GM12878 (cell line): ENCODE measurements around the gene LAYN. TPM values are rescaled to one million over a fixed set of nuclear protein-coding genes. Genes with fewer than 3 reads are reported as not detected.

ENCODE experiments used
- ATAC-seq: fragments of 200-7000 bp; cut with Tn5 transposase; 3 replicates; pipeline ENCODE4 v1.9.1; 2020; ENCODE audit warnings: mild to moderate bottlenecking, moderate library complexity
- BruUV-seq: library from RNA; stranded (reverse); fragments of 400-500 nt; replicated peaks from 2 replicates; lab custom pipeline; 2021; lab: Mats Ljungman, UMichigan
- CTCF ChIA-PET: fragments of 300-600 bp; sonication (Branson Sonifier 250); formaldehyde crosslinking; extraction: SDS; loops from one replicate; lab custom pipeline; 2021; ENCODE audit warnings: inconsistent platforms; lab: Yijun Ruan, JAX
- POLR2A ChIA-PET: fragments of 350-600 bp; formaldehyde crosslinking; extraction: SDS; loops from one replicate; lab custom pipeline; 2021; ENCODE audit warnings: inconsistent platforms; lab: Charles Lee
- RAD21 ChIA-PET: fragments of 300-600 bp; sonication (Branson Sonifier 250); formaldehyde crosslinking; loops from one replicate; lab custom pipeline; 2023; ENCODE audit warnings: antibody characterized with exemption; ENCODE audit not compliant: unreplicated experiment; lab: Charles Lee
- SMC1A ChIA-PET: fragments of 300-600 bp; sonication (Branson Sonifier 250); formaldehyde crosslinking; loops from one replicate; lab custom pipeline; 2023; ENCODE audit not compliant: unreplicated experiment, uncharacterized antibody; lab: Charles Lee
- DNase-seq: peaks from one replicate; pipeline ENCODE4 v3.0.0-alpha.2; 2011; ENCODE audit warnings: low read depth, low spot score
- FAIRE-seq: peaks from 3 replicates; lab custom pipeline; 2011; peaks lifted over from hg19 to GRCh38; lab: Jason Lieb, UNC
- H2AFZ ChIP-seq: 2 replicates; pipeline ENCODE4 v1.6.0; 2011; ENCODE audit warnings: low read depth, low read length, control low read depth; ENCODE audit not compliant: control insufficient read depth
- H3K27ac ChIP-seq: 2 replicates; pipeline ENCODE4 v1.5.1; 2011; ENCODE audit warnings: control low read depth; ENCODE audit not compliant: control insufficient read depth, insufficient read depth
- H3K27me3 ChIP-seq, 2 experiments: replicated peaks in 1 of 2; 2 replicates each; pipeline versions ENCODE4 v1.6.0 to v1.6.1; 2011; ENCODE audit warnings: low read length in 1 of 2; ENCODE audit not compliant: control insufficient read depth in 2 of 2, insufficient read depth in 2 of 2
- H3K36me3 ChIP-seq, 2 experiments: 2 replicates each; pipeline ENCODE4 v1.5.1; 2011; ENCODE audit warnings: low read length in 1 of 2; ENCODE audit not compliant: control insufficient read depth in 2 of 2, insufficient read depth in 2 of 2
- H3K4me1 ChIP-seq: 2 replicates; pipeline ENCODE4 v1.6.1; 2011; ENCODE audit warnings: mild to moderate bottlenecking, low read length, moderate library complexity, mixed read lengths; ENCODE audit not compliant: control insufficient read depth, insufficient read depth
- H3K4me2 ChIP-seq: 2 replicates; pipeline ENCODE4 v1.6.0; 2011; ENCODE audit warnings: control low read depth; ENCODE audit not compliant: control insufficient read depth, insufficient read depth
- H3K4me3 ChIP-seq: fragments of 200-600 bp; sonication (generic); 2 replicates; pipeline ENCODE4 v1.5.1; 2016
- H3K79me2 ChIP-seq: 2 replicates; pipeline ENCODE4 v1.6.0; 2011; ENCODE audit warnings: low read length; ENCODE audit not compliant: control insufficient read depth, insufficient read depth
- H3K9ac ChIP-seq: 2 replicates; pipeline ENCODE4 v1.8.0; 2011; ENCODE audit warnings: low read length, control low read depth, mixed read lengths; ENCODE audit not compliant: control insufficient read depth, insufficient read depth
- H3K9me3 ChIP-seq: replicated peaks from 3 replicates; pipeline ENCODE4 v1.5.1; 2011; ENCODE audit warnings: mild to moderate bottlenecking, low read length; ENCODE audit not compliant: control insufficient read depth, insufficient read depth
- H4K20me1 ChIP-seq: 2 replicates; pipeline ENCODE4 v1.6.0; 2011; ENCODE audit not compliant: control insufficient read depth, insufficient read depth
- BRCA1 ChIP-seq: IDR thresholded peaks from 2 replicates; pipeline ENCODE4 v1.6.1; 2011; ENCODE audit warnings: low read depth, low read length, improper control_type of control experiment
- NFIC ChIP-seq: IDR thresholded peaks from 2 replicates; pipeline ENCODE4 v1.6.1; 2012; ENCODE audit warnings: low read depth, mild to moderate bottlenecking, inconsistent platforms, low read length, moderate library complexity
- POLR2AphosphoS2 ChIP-seq: IDR thresholded peaks from 2 replicates; pipeline ENCODE4 v1.6.1; 2011; ENCODE audit warnings: low read depth, mild to moderate bottlenecking, low read length, improper control_type of control experiment, moderate library complexity
- RAD21 ChIP-seq: IDR thresholded peaks from 2 replicates; pipeline ENCODE4 v1.6.1; 2011; ENCODE audit warnings: mild to moderate bottlenecking, low read depth, low read length, moderate library complexity; ENCODE audit not compliant: insufficient read depth
- SUPT20H ChIP-seq: IDR thresholded peaks from 2 replicates; pipeline ENCODE4 v1.6.1; 2011; ENCODE audit warnings: low read depth, mild to moderate bottlenecking, low read length, moderate library complexity, borderline replicate concordance; ENCODE audit not compliant: control insufficient read depth
- ZBTB40 ChIP-seq: fragments of 450-650 bp; IDR thresholded peaks from 2 replicates; pipeline ENCODE4 v1.6.1; 2016; ENCODE audit warnings: mild to moderate bottlenecking, moderate library complexity, borderline replicate concordance
- ZZZ3 ChIP-seq: IDR thresholded peaks from 2 replicates; pipeline ENCODE4 v1.6.1; 2011; ENCODE audit warnings: low read depth; ENCODE audit not compliant: control insufficient read depth, insufficient read length
- WGBS: methylation state at CpG from one replicate; pipeline ENCODE4 v1.1.6; 2016; ENCODE audit warnings: low lambda C conversion rate; ENCODE audit not compliant: insufficient replicate concordance, insufficient coverage; ENCODE audit errors: missing lambda C conversion rate; 5-methylcytosine and 5-hydroxymethylcytosine counted together
- in situ Hi-C: fragments of 300-500 bp; cut with MboI; formaldehyde crosslinking; loops from 9 replicates; pipeline ENCODE4 v1.14.3; 2018; ENCODE audit warnings: mixed read lengths
- intact Hi-C: fragments of 100-400 bp; cut with micrococcal nuclease; formaldehyde crosslinking; loops from one replicate; pipeline ENCODE4 v1.14.2; 2022; ENCODE audit not compliant: unreplicated experiment
- polyA plus RNA-seq, 11 experiments: library from polyadenylated mRNA; depleted of rRNA in 4 of 11; unstranded in 6 of 11; stranded (reverse) in 5 of 11; fragments of >200 nt; fragmentation: Nextera tagmentation in 4 of 11; fragmentation: Illumina TruSeq in 1 of 11; extraction: Ambion mirVana in 4 of 11; extraction: Trizol in 1 of 11; gene quantifications; 1 replicate in 1 of 11; 2 replicates in 10 of 11; pipeline versions ENCODE4 v1.2.1 to v1.2.3, GENCODE V29; 2011 to 2016; ENCODE audit warnings: inconsistent platforms in 2 of 11, missing spikeins in 2 of 11, low read depth in 1 of 11
- total RNA-seq, 4 experiments: library from RNA; depleted of rRNA in 3 of 4; stranded (reverse); fragments of >200 nt in 3 of 4; fragmentation: Illumina TruSeq in 1 of 4; extraction: Trizol in 1 of 4; gene quantifications; 2 replicates each; pipeline versions ENCODE4 v1.2.1 to v1.2.3, GENCODE V29; 2013 to 2021

Gene LAYN
- total and polyA plus RNA-seq, 10 of the 15 experiments (the other 5 are each of a cell fraction or from before 2014, with no cell fraction given): 0.06 to 0.14 (median 0.10) TPM; not detected in 7

GRCh38 chr11:111589886-111590499 lies 49.5 kb downstream of the LAYN start:
- no peak for FAIRE-seq
- H3K4me1 ChIP-seq: no peaks in the 10 kb centered on the region; the same call in 1 of the 2 replicates
- no peak overlapping the region for H2AFZ ChIP-seq
- H3K9me3 ChIP-seq: no peaks in the 10 kb centered on the region
- no peak for ATAC-seq
- H3K36me3 ChIP-seq: no peaks in the 10 kb centered on the region
- H3K79me2 ChIP-seq: no peaks in the 10 kb centered on the region
- no peaks in the 10 kb centered on the region; a peak in 2 of 4 replicates for H3K27me3 ChIP-seq
- TF ChIP-seq BRCA1: no peak
- no peak for TF ChIP-seq ZBTB40
- no peak for TF ChIP-seq SUPT20H
- TF ChIP-seq RAD21: no peak
- TF ChIP-seq ZZZ3: no peak
- TF ChIP-seq NFIC: no peak
- TF ChIP-seq POLR2AphosphoS2: no peak
- intact Hi-C loops: no loop called here
- H3K9ac ChIP-seq: no peak overlapping the region
- H4K20me1 ChIP-seq: no peaks in the 10 kb centered on the region
- H3K27ac ChIP-seq: no peak overlapping the region
- CTCF ChIA-PET: interaction anchor here (1.1 to 6.3 kb wide), 6 partner anchors 15 to 521 kb away, joined by 3 to 94 read pairs (median 5); no protein-coding TSS in a partner anchor
- H3K4me2 ChIP-seq: no peak overlapping the region
- POLR2A ChIA-PET: no interaction called here
- RAD21 ChIA-PET: interaction anchor here (0.6 to 7.3 kb wide), 2 partner anchors 188 to 307 kb away, joined by 3 to 65 read pairs; no protein-coding TSS in a partner anchor
- no TSS peak for BruUV-seq
- in situ Hi-C loops: no loop called here
- 60% methylated on average over 5 of the region's 5 CpGs for WGBS
- no peak overlapping the region for H3K4me3 ChIP-seq
- DNase-seq: no peak
- SMC1A ChIA-PET: interaction anchor here (0.8 to 2.4 kb wide), 9 partner anchors 8 to 252 kb away, joined by 3 to 11 read pairs (median 3); no protein-coding TSS in a partner anchor
